Activated T-cell treated with anti-CD3 and anti-CD28 coated beads, Interleukin-2, amount 50 U/mL, for 4 hours (primary cell): ENCODE data around the gene PCSK5. TPM values are rescaled to one million over a fixed set of nuclear protein-coding genes. Genes with fewer than 3 reads are reported as not detected.
"Not testable (repeated sequence)": the region's sequence is repeated elsewhere in the genome, so short reads cannot be mapped to it uniquely, and the experiment has no call there.

Experiments used
- ATAC-seq, 2 donors: fragments of 200-7000 bp; cut with Tn5 transposase; one replicate each; pipeline ENCODE4 v1.10.0; 2021
- DNase-seq: peaks from one replicate; pipeline ENCODE4 v3.0.0-alpha.2; 2020
- H3K27me3 Mint-ChIP-seq: one replicate; pipeline ENCODE4 v1.8.0; 2021; ENCODE audit warnings: low read depth, mixed read lengths
- H3K36me3 Mint-ChIP-seq: one replicate; pipeline ENCODE4 v1.8.0; 2022; ENCODE audit warnings: mixed read lengths; ENCODE audit not compliant: insufficient read depth
- H3K4me1 Mint-ChIP-seq: one replicate; pipeline ENCODE4 v1.8.0; 2021; ENCODE audit warnings: low read depth, mixed read lengths
- H3K4me3 Mint-ChIP-seq: one replicate; pipeline ENCODE4 v1.8.0; 2021; ENCODE audit warnings: mild to moderate bottlenecking, moderate library complexity, mixed read lengths
- H3K9me3 Mint-ChIP-seq: one replicate; pipeline ENCODE4 v1.8.0; 2021; ENCODE audit warnings: mixed read lengths
- total RNA-seq, 3 donors: library from RNA; stranded (reverse); gene quantifications; one replicate each; pipeline ENCODE4 v1.2.1, GENCODE V29; 2021

Gene PCSK5
- total RNA-seq, 3 donors from 2014 or later: 1.0 to 1.7 (median 1.6) TPM

DNA sequence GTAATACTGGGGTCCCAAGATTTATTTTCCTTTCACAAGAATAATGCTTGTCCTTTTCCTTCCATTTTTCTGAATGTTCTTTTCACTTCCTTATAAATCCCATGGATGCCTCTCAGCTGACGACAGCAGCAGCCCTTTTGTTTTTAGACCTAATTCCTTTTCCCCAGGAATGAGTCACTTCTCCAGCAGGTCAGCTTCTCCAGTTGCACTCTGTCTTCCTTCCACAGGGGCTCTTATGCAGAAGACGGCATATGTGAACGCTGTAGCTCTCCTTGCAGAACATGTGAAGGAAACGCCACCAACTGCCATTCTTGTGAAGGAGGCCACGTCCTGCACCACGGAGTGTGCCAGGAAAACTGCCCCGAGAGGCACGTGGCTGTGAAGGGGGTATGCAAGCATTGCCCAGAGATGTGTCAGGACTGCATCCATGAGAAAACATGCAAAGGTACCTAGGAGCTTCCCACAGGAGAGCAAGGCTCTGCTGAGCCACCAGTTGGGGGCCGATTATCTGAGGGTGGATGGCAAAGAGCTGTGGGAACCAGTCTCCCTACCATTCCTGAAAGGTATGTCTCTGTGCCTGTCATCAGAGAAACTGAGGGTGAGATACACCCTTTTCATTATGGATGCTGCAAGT is 430.8 kb downstream of the PCSK5 start:
- no peak overlapping the region for H3K4me3 Mint-ChIP-seq
- DNase-seq (no peak), ATAC-seq (no peak)
- peaks cover 10% of the 10 kb centered on the region for H3K27me3 Mint-ChIP-seq
- no peaks in the 10 kb centered on the region for H3K4me1 Mint-ChIP-seq
- H3K36me3 Mint-ChIP-seq: no peaks in the 10 kb centered on the region
- no peaks in the 10 kb centered on the region for H3K9me3 Mint-ChIP-seq

GRCh38 chr9:76322810-76323209 is 432.3 kb downstream of the PCSK5 start:
- Mint-ChIP-seq H3K9me3 (no peaks in the 10 kb centered on the region), H3K4me3 (no peak overlapping the region), H3K4me1 (no peaks in the 10 kb centered on the region), H3K36me3 (no peaks in the 10 kb centered on the region), H3K27me3 (peaks cover 10% of the 10 kb centered on the region)
- DNase-seq (no peak), ATAC-seq (no peak)

DNA sequence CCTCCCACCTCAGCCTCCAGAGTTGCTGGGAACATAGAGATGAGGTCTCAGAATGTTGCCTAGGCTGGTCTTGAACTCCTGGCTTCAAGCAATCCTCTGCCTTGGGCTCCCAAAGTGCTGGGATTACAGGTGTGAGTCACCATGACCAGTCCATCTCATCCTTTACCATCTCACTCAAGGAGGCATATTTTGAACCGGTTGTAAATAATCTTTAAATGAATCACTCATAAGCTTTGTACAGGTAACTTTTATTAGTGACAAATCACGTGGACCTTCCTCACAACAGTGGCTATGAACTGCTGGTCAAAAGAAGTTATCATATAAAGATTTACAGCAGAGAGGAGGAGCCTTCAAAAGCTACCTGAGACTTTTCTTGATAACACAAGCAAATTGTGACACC is 433.0 kb downstream of the PCSK5 start:
- no peak overlapping the region for H3K4me3 Mint-ChIP-seq
- ATAC-seq (no peak), DNase-seq (no peak)
- H3K27me3 Mint-ChIP-seq: peaks cover 13% of the 10 kb centered on the region
- no peaks in the 10 kb centered on the region for H3K36me3 Mint-ChIP-seq
- no peaks in the 10 kb centered on the region for H3K9me3 Mint-ChIP-seq
- H3K4me1 Mint-ChIP-seq: no peaks in the 10 kb centered on the region

DNA sequence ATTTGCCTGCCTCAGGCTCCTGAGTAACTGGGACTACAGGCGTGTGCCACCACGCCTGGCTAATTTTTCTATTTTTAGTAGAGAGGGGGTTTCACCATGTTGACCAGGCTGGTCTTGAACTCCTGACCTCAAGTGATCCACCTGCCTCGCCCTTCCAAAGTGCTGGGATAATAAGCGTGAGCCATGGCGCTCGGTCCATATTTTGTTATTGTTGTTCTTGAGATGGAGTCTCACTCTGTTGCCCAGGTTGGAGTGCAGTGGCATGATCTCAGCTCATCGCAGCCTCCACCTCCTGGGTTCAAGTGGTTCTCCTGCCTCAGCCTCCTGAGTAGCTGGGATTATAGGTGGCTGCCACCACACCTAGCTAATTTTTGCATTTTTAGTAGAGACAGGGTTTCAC is 433.6 kb downstream of the PCSK5 start:
- H3K9me3 Mint-ChIP-seq, DNase-seq, ATAC-seq, H3K4me3 Mint-ChIP-seq, H3K36me3 Mint-ChIP-seq, H3K4me1 Mint-ChIP-seq: not testable (repeated sequence)
- H3K27me3 Mint-ChIP-seq: peaks cover 13% of the 10 kb centered on the region

GRCh38 chr9:76330034-76330433 is 439.6 kb downstream of the PCSK5 start:
- no peak overlapping the region for H3K4me3 Mint-ChIP-seq
- H3K27me3 Mint-ChIP-seq: peaks cover 9% of the 10 kb centered on the region
- H3K36me3 Mint-ChIP-seq: no peaks in the 10 kb centered on the region
- H3K4me1 Mint-ChIP-seq: no peaks in the 10 kb centered on the region
- no peak for ATAC-seq
- no peak for DNase-seq
- H3K9me3 Mint-ChIP-seq: no peaks in the 10 kb centered on the region

DNA sequence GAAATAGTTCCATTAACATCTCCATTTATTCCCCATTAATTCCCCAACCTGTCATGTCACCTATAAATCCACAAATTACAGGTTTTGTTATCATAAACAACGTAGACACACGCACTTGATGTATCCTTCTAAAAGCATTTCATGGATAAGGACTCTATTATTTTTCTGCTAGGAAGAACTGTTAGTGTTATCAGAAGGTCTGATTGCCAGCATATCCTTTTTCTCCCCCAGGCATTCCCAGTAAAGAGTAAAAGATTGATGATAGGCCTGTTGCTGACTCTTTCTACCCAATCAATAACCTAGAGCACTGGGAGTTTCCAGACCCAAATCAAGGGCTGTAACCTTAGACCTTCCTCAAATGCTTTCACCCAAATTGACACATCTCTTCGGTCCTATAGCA is 442.9 kb downstream of the PCSK5 start:
- Mint-ChIP-seq H3K9me3 (no peaks in the 10 kb centered on the region), H3K27me3 (peaks cover 6% of the 10 kb centered on the region), H3K36me3 (no peaks in the 10 kb centered on the region), H3K4me1 (no peaks in the 10 kb centered on the region), H3K4me3 (no peak overlapping the region)
- ATAC-seq (no peak), DNase-seq (no peak)

DNA sequence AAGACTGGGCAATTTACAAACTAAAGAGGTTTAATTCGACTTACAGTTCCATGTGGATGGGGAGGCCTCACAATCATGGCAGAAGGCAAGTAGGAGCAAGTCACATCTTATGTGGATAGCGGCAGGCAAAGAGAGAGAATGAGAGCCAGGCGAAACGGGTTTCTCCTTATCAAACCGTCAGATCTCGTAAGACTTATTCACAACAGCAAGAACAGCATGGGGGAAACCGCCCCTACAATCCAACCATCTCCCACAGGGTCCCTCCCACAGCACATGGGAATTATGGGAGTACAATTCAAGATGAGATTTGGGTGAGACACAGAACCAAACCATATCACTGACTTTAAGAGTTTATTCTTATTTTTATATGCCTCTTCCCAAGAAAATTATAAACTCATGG is 443.5 kb downstream of the PCSK5 start:
- no peak overlapping the region for H3K4me3 Mint-ChIP-seq
- DNase-seq (no peak), ATAC-seq (no peak)
- H3K36me3 Mint-ChIP-seq: no peaks in the 10 kb centered on the region
- H3K4me1 Mint-ChIP-seq: no peaks in the 10 kb centered on the region
- peaks cover 9% of the 10 kb centered on the region for H3K27me3 Mint-ChIP-seq
- no peaks in the 10 kb centered on the region for H3K9me3 Mint-ChIP-seq

GRCh38 chr9:76336027-76336426 is 445.6 kb downstream of the PCSK5 start:
- peaks cover 10% of the 10 kb centered on the region for H3K27me3 Mint-ChIP-seq
- H3K36me3 Mint-ChIP-seq: no peaks in the 10 kb centered on the region
- no peak for DNase-seq
- no peak for ATAC-seq
- H3K4me3 Mint-ChIP-seq: no peak overlapping the region
- no peaks in the 10 kb centered on the region for H3K4me1 Mint-ChIP-seq
- H3K9me3 Mint-ChIP-seq: no peaks in the 10 kb centered on the region

DNA sequence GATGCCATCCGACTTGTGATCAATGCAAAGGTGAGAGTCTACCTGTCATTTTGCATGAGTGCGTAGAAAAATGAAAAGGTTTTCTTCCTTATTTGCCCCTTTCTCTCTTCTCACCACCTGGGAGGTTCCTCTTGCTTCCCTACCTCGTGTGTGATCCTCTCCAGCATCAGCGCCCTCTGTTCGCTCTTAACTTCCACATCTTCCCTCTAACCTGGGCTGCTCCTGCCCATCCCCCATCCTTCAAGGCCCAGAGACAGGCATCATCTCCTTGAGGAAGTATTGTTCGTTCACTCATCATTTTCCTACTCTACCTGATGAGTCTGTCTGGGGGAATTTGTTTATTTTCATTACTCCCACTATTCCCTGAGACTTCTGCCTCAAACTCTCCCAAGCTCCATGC is 447.9 kb downstream of the PCSK5 start:
- peaks cover 14% of the 10 kb centered on the region for H3K27me3 Mint-ChIP-seq
- DNase-seq (no peak), ATAC-seq (no peak)
- H3K9me3 Mint-ChIP-seq: peaks cover under 1% of the 10 kb centered on the region
- H3K36me3 Mint-ChIP-seq: no peaks in the 10 kb centered on the region
- no peak overlapping the region for H3K4me3 Mint-ChIP-seq
- H3K4me1 Mint-ChIP-seq: no peaks in the 10 kb centered on the region

- no peaks in the 10 kb centered on the region for H3K36me3 Mint-ChIP-seq
- no peak overlapping the region for H3K4me3 Mint-ChIP-seq
- H3K9me3 Mint-ChIP-seq: peaks cover 3% of the 10 kb centered on the region
- peaks cover 23% of the 10 kb centered on the region for H3K27me3 Mint-ChIP-seq
- DNase-seq: no peak
- no peaks in the 10 kb centered on the region for H3K4me1 Mint-ChIP-seq
- no peak for ATAC-seq
These were observed 451.1 kb downstream of the PCSK5 start for GRCh38 chr9:76341616-76342015.

DNA sequence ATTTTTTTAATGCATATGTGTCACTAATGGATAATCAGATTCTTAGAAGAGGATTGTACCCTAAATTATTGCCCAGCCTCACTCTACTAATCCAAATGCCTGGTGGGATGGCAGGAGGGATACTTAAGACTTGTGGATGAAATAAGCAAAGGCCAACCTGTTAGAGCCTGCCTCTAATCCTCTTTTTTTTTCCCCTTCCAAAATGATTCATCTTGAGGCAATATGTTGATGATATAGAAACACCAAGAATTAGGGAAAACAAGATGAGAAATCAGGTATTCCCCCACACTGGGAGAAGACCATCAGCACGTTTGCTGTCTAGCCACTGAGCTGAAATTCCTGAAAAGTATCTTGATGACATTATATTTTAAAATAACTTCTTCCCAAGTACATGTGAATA is 451.7 kb downstream of the PCSK5 start:
- Mint-ChIP-seq H3K36me3 (no peaks in the 10 kb centered on the region), H3K4me3 (no peak overlapping the region), H3K4me1 (no peaks in the 10 kb centered on the region), H3K27me3 (peaks cover 23% of the 10 kb centered on the region), H3K9me3 (peaks cover 3% of the 10 kb centered on the region)
- DNase-seq: no peak
- ATAC-seq: no peak

GRCh38 chr9:76342858-76343257 is 452.4 kb downstream of the PCSK5 start:
- Mint-ChIP-seq H3K27me3 (peaks cover 23% of the 10 kb centered on the region), H3K36me3 (no peaks in the 10 kb centered on the region), H3K4me1 (no peaks in the 10 kb centered on the region), H3K4me3 (no peak overlapping the region), H3K9me3 (peaks cover 3% of the 10 kb centered on the region)
- no peak for DNase-seq
- no peak for ATAC-seq

DNA sequence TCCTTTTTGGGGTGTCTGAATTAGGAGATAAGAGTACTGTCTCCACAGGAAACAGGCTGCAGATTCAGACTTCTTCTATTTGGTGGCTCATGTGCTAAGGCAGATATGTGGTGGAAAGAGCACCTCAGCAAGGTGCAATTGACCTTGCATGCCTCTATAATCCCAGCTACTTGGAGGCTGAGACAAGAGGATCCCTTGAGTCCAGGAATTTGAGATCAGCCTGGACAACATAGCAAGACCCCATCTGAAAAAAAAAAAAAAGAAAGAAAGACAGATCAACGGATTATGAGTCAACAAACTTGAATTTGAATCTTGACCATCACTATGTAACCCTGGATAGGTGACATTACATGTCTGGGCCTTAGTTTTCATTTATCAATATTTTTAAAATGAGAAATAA is 459.4 kb downstream of the PCSK5 start:
- DNase-seq: no peak
- peaks cover 6% of the 10 kb centered on the region for H3K27me3 Mint-ChIP-seq
- H3K4me1 Mint-ChIP-seq: no peaks in the 10 kb centered on the region
- no peak for ATAC-seq
- no peaks in the 10 kb centered on the region for H3K9me3 Mint-ChIP-seq
- no peaks in the 10 kb centered on the region for H3K36me3 Mint-ChIP-seq
- no peak overlapping the region for H3K4me3 Mint-ChIP-seq

- Mint-ChIP-seq H3K9me3 (no peaks in the 10 kb centered on the region), H3K27me3 (peaks cover 4% of the 10 kb centered on the region), H3K4me1 (no peaks in the 10 kb centered on the region), H3K4me3 (no peak overlapping the region), H3K36me3 (no peaks in the 10 kb centered on the region)
- DNase-seq (no peak), ATAC-seq (no peak)
These were observed 460.5 kb downstream of the PCSK5 start for GRCh38 chr9:76351006-76351405.

- Mint-ChIP-seq H3K36me3 (no peaks in the 10 kb centered on the region), H3K27me3 (peaks cover 2% of the 10 kb centered on the region), H3K4me1 (no peaks in the 10 kb centered on the region), H3K9me3 (no peaks in the 10 kb centered on the region), H3K4me3 (no peak overlapping the region)
- DNase-seq (no peak), ATAC-seq (no peak)
These were observed 461.6 kb downstream of the PCSK5 start for GRCh38 chr9:76352026-76352620.
